ENCODE data around the gene G6PC2.

DNA sequence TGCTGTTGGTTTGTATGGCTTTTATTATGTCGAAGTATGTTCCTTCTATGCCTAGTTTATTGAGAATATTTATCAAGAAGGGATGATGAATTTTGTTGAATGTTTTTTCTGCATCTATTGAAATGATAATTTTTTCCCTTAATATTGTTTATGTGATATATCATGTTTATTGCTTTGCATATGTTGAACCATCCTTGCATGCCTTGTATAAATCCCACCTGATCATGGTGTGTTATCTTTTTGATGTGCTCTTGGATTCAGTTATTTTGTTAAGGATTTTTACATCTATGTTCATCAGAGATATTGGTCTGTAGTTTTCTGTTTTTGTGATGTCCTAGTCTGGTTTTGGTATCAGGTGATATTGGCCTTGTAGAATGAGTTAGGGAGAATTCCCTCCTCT lies 50.8 kb downstream of the G6PC2 start:
- no peak for TF ChIP-seq CTCF (IDR thresholded peaks at IDR 0.05)
- TF ChIP-seq EZH2 (IDR thresholded peaks at IDR 0.05), result no peak
